ENCODE measurements around the gene CEND1. TPM values are rescaled to one million over a fixed set of nuclear protein-coding genes. Genes with fewer than 3 reads are reported as not detected.

The CEND1 gene
- total and polyA plus RNA-seq, 7 experiments from 2014 or later = 2.3 TPM; not detected in 6

Other genes with a start within 250 kb of the CEND1 start
- gene LMNTD2, start 229.4 kb downstream of the CEND1 start, total RNA-seq = 10 to 100 TPM in 2 of 5 experiments, 1 to 10 TPM in 3; 2.8 to 14.7 (median 9.6) TPM
- 1 to 10 TPM; 2.3 to 3.6 TPM for gene LMNTD2, start 229.4 kb downstream of the CEND1 start, polyA plus RNA-seq
- gene RASSF7, start 229.1 kb downstream of the CEND1 start, total RNA-seq = 10 to 100 TPM; 20.0 to 45.4 (median 35.5) TPM
- 10 to 100 TPM; 26.7 to 43.6 TPM for gene RASSF7, start 229.1 kb downstream of the CEND1 start, polyA plus RNA-seq
- gene PHRF1, start 213.6 kb downstream of the CEND1 start, total RNA-seq = 10 to 100 TPM; 47.3 to 55.2 (median 49.4) TPM
- gene PHRF1, start 213.6 kb downstream of the CEND1 start, polyA plus RNA-seq = 10 to 100 TPM in 1 of 2 donors, 1 to 10 TPM in 1; 6.2 to 22.1 TPM
- 100 to 1,000 TPM in 1 of 5 experiments, 10 to 100 TPM in 4; 57.0 to 134 (median 64.6) TPM for gene IRF7, start 174.1 kb downstream of the CEND1 start, total RNA-seq
- 10 to 100 TPM; 25.9 to 50.0 TPM for gene IRF7, start 174.1 kb downstream of the CEND1 start, polyA plus RNA-seq
- not detected for gene CDHR5, start 165.1 kb downstream of the CEND1 start, total RNA-seq
- gene CDHR5, start 165.1 kb downstream of the CEND1 start, polyA plus RNA-seq = not detected
- not detected for gene SCT, start 162.9 kb downstream of the CEND1 start, total RNA-seq
- not detected for gene SCT, start 162.9 kb downstream of the CEND1 start, polyA plus RNA-seq
- 1 to 10 TPM in 2 of 5 experiments, under 1 TPM in 3; 0.27 to 1.9 (median 0.75) TPM for gene DRD4, start 152.8 kb downstream of the CEND1 start, total RNA-seq
- not detected for gene DRD4, start 152.8 kb downstream of the CEND1 start, polyA plus RNA-seq
- gene DEAF1, start 94.9 kb downstream of the CEND1 start, total RNA-seq = 100 to 1,000 TPM in 1 of 5 experiments, 10 to 100 TPM in 4; 44.5 to 117 (median 54.2) TPM
- 10 to 100 TPM; 33.0 to 71.8 TPM for gene DEAF1, start 94.9 kb downstream of the CEND1 start, polyA plus RNA-seq
- gene TMEM80, start 94.3 kb downstream of the CEND1 start, total RNA-seq = 10 to 100 TPM; 26.2 to 44.3 (median 40.4) TPM
- 10 to 100 TPM; 31.4 to 37.8 TPM for gene TMEM80, start 94.3 kb downstream of the CEND1 start, polyA plus RNA-seq
- 10 to 100 TPM in 3 of 5 experiments, 1 to 10 TPM in 2; 7.2 to 16.6 (median 10.9) TPM for gene EPS8L2, start 83.9 kb downstream of the CEND1 start, total RNA-seq
- gene EPS8L2, start 83.9 kb downstream of the CEND1 start, polyA plus RNA-seq = 1 to 10 TPM; 4.5 to 4.6 TPM
- gene TALDO1, start 42.6 kb downstream of the CEND1 start, total RNA-seq = 100 to 1,000 TPM in 2 of 5 experiments, 10 to 100 TPM in 3; 61.4 to 272 (median 90.3) TPM
- 100 to 1,000 TPM; 179 to 214 TPM for gene TALDO1, start 42.6 kb downstream of the CEND1 start, polyA plus RNA-seq
- gene GATD1, start 12.6 kb downstream of the CEND1 start, total RNA-seq = 10 to 100 TPM; 37.8 to 59.2 (median 52.9) TPM
- 10 to 100 TPM in 1 of 2 donors, 1 to 10 TPM in 1; 8.1 to 17.8 TPM for gene GATD1, start 12.6 kb downstream of the CEND1 start, polyA plus RNA-seq
- gene SLC25A22, start 8.2 kb upstream of the CEND1 start, total RNA-seq = 10 to 100 TPM; 17.4 to 58.4 (median 21.3) TPM
- gene SLC25A22, start 8.2 kb upstream of the CEND1 start, polyA plus RNA-seq = 10 to 100 TPM in 1 of 2 donors, 1 to 10 TPM in 1; 6.4 to 11.1 TPM
- 10 to 100 TPM; 30.0 to 38.7 (median 34.1) TPM for gene PIDD1, start 15.1 kb upstream of the CEND1 start, total RNA-seq
- 1 to 10 TPM; 4.7 to 8.3 TPM for gene PIDD1, start 15.1 kb upstream of the CEND1 start, polyA plus RNA-seq
- gene RPLP2, start 19.9 kb upstream of the CEND1 start, total RNA-seq = 1,000 to 10,000 TPM; 2,266 to 5,944 (median 5,497) TPM
- gene RPLP2, start 19.9 kb upstream of the CEND1 start, polyA plus RNA-seq = 1,000 to 10,000 TPM; 3,734 to 4,844 TPM
- gene PNPLA2, start 28.8 kb upstream of the CEND1 start, total RNA-seq = 100 to 1,000 TPM in 4 of 5 experiments, 10 to 100 TPM in 1; 60.1 to 237 (median 205) TPM
- 10 to 100 TPM; 26.0 to 40.4 TPM for gene PNPLA2, start 28.8 kb upstream of the CEND1 start, polyA plus RNA-seq
- gene CRACR2B, start 37.8 kb upstream of the CEND1 start, total RNA-seq = 1 to 10 TPM in 3 of 5 experiments, under 1 TPM in 1, not detected in 1; 0.62 to 3.9 (median 2.0) TPM
- not detected for gene CRACR2B, start 37.8 kb upstream of the CEND1 start, polyA plus RNA-seq
- gene CD151, start 42.9 kb upstream of the CEND1 start, total RNA-seq = 10 to 100 TPM in 3 of 5 experiments, 1 to 10 TPM in 2; 6.6 to 62.9 (median 18.5) TPM
- gene CD151, start 42.9 kb upstream of the CEND1 start, polyA plus RNA-seq = 1 to 10 TPM; 4.0 to 7.2 TPM
- 10 to 100 TPM; 31.2 to 93.3 (median 44.9) TPM for gene POLR2L, start 52.4 kb upstream of the CEND1 start, total RNA-seq
- gene POLR2L, start 52.4 kb upstream of the CEND1 start, polyA plus RNA-seq = 10 to 100 TPM; 55.9 to 83.1 TPM
- gene TSPAN4, start 52.8 kb upstream of the CEND1 start, total RNA-seq = 10 to 100 TPM in 1 of 5 experiments, 1 to 10 TPM in 4; 4.8 to 12.6 (median 6.6) TPM
- 1 to 10 TPM; 4.1 to 4.7 TPM for gene TSPAN4, start 52.8 kb upstream of the CEND1 start, polyA plus RNA-seq
- gene CHID1, start 120.7 kb upstream of the CEND1 start, total RNA-seq = 10 to 100 TPM; 30.8 to 56.3 (median 53.0) TPM
- 10 to 100 TPM; 57.5 to 61.0 TPM for gene CHID1, start 120.7 kb upstream of the CEND1 start, polyA plus RNA-seq
- 10 to 100 TPM; 70.1 to 93.3 (median 86.4) TPM for gene AP2A2, start 135.8 kb upstream of the CEND1 start, total RNA-seq
- 10 to 100 TPM in 1 of 2 donors, 1 to 10 TPM in 1; 8.7 to 10.7 TPM for gene AP2A2, start 135.8 kb upstream of the CEND1 start, polyA plus RNA-seq
- gene MUC6, start 246.6 kb upstream of the CEND1 start, total RNA-seq = not detected
- not detected for gene MUC6, start 246.6 kb upstream of the CEND1 start, polyA plus RNA-seq